OCI-LY7 (cell line): Measurements from ENCODE around the gene UBTD2. TPM values are rescaled to one million over a fixed set of nuclear protein-coding genes. Genes with fewer than 3 reads are reported as not detected.

ENCODE experiments used
- BruUV-seq: library from RNA; stranded (reverse); fragments of 400-500 nt; replicated peaks from 2 replicates; lab custom pipeline; 2021; lab: Mats Ljungman, UMichigan
- CTCF ChIA-PET: fragments of 300-600 bp; sonication (Branson Sonifier 250); formaldehyde crosslinking; loops from one replicate; lab custom pipeline; 2022; ENCODE audit warnings: antibody characterized with exemption; ENCODE audit not compliant: unreplicated experiment; lab: Charles Lee
- POLR2A ChIA-PET: fragments of 300-600 bp; sonication (Branson Sonifier 250); formaldehyde crosslinking; loops from one replicate; lab custom pipeline; 2022; ENCODE audit warnings: antibody characterized with exemption; lab: Charles Lee
- DNase-seq: peaks from one replicate; pipeline ENCODE4 v3.0.0-alpha.2; 2015; ENCODE audit warnings: low spot score
- H2AFZ ChIP-seq: fragments of 200-600 bp; sonication (generic), shearing (Covaris generic); 2 replicates; pipeline ENCODE4 v1.6.1; 2014; ENCODE audit warnings: mild to moderate bottlenecking, antibody characterized with exemption, low read length, moderate library complexity
- H3K27ac ChIP-seq: fragments of 200-600 bp; sonication (generic); 2 replicates; pipeline ENCODE4 v1.5.1; 2014; ENCODE audit warnings: mixed run types, low read depth, mild to moderate bottlenecking, moderate library complexity, low read length, inconsistent platforms; ENCODE audit not compliant: poor library complexity, severe bottlenecking
- H3K36me3 ChIP-seq: fragments of 200-600 bp; sonication (generic); 2 replicates; pipeline ENCODE4 v1.6.1; 2014; ENCODE audit warnings: mild to moderate bottlenecking, antibody characterized with exemption, low read length, moderate library complexity, mixed read lengths; ENCODE audit not compliant: insufficient read depth
- H3K4me1 ChIP-seq: fragments of 200-600 bp; sonication (generic); 2 replicates; pipeline ENCODE4 v1.5.1; 2014; ENCODE audit warnings: mild to moderate bottlenecking, low read length; ENCODE audit not compliant: insufficient read depth, poor library complexity, severe bottlenecking
- H3K4me2 ChIP-seq: fragments of 200-600 bp; sonication (generic); 2 replicates; pipeline ENCODE4 v1.6.1; 2014; ENCODE audit warnings: mild to moderate bottlenecking, low read length
- H3K4me3 ChIP-seq: fragments of 200-600 bp; sonication (generic); 2 replicates; pipeline ENCODE4 v1.5.1; 2014; ENCODE audit warnings: mild to moderate bottlenecking, low read depth, low read length; ENCODE audit not compliant: poor library complexity, severe bottlenecking
- H3K79me2 ChIP-seq: fragments of 200-600 bp; sonication (generic); 2 replicates; pipeline ENCODE4 v1.6.1; 2016; ENCODE audit warnings: low read depth, mild to moderate bottlenecking, low read length, moderate library complexity, mixed read lengths; ENCODE audit not compliant: insufficient read depth
- H3K9me2 ChIP-seq: fragments of 200-600 bp; sonication (generic); 2 replicates; pipeline ENCODE4 v1.6.1; 2016; ENCODE audit warnings: mild to moderate bottlenecking, low read length, mixed read lengths; ENCODE audit not compliant: insufficient read depth
- H3K9me3 ChIP-seq: fragments of 200-600 bp; sonication (generic); 2 replicates; pipeline ENCODE4 v1.6.1; 2014; ENCODE audit warnings: mild to moderate bottlenecking, mixed run types, low read length, mixed read lengths
- H4K20me1 ChIP-seq: fragments of 200-600 bp; sonication (generic); 2 replicates; pipeline ENCODE4 v1.6.1; 2014; ENCODE audit warnings: mild to moderate bottlenecking, antibody characterized with exemption, low read length, moderate library complexity, mixed read lengths; ENCODE audit not compliant: insufficient read depth
- EZH2phosphoT487 ChIP-seq: fragments of 200-600 bp; sonication (generic); IDR thresholded peaks from 2 replicates; pipeline ENCODE4 v1.6.1; 2018; ENCODE audit warnings: low read depth, borderline replicate concordance, mild to moderate bottlenecking, mixed run types, antibody characterized with exemption, low read length, moderate library complexity, mixed read lengths
- intact Hi-C: fragments of 100-400 bp; cut with micrococcal nuclease; formaldehyde crosslinking; loops from one replicate; pipeline ENCODE4 v1.10.0; 2022; ENCODE audit not compliant: unreplicated experiment
- total RNA-seq, 2 experiments: library from RNA; depleted of rRNA in 1 of 2; stranded (reverse); fragments of >200 nt in 1 of 2; shearing (Covaris generic) in 1 of 2; gene quantifications; 2 replicates each; pipeline ENCODE4 v1.2.3, GENCODE V29; 2014 to 2022
- TF ChIP-seq, protein P1 (sequence below): fragments of 200-600 bp; sonication (generic); conservative IDR thresholded peaks from 2 replicates; pipeline ENCODE4 v1.5.1; 2014; ENCODE audit warnings: mild to moderate bottlenecking, antibody characterized with exemption, low read length, moderate library complexity, mixed read lengths

The UBTD2 gene
- total RNA-seq, 2 experiments from 2014 or later = 16.0 to 19.8 TPM

DNA sequence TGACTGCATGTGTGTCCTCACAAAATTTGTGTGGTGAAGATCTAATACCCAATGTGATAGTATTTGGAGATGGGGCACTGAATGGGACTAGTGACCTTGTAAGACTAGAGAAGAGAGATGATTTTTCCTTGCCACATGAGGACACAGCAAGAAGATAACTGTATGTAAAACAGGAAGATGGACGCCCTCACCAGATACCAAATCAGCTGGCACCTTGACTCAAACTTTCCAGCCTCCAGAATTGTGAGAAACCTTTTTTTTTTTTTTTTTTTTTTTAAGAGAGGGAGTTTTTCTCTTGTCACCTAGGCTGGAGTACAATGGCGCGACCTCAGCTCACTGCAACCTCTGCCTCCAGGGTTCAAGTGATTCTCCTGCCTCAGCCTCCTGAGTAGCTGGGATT lies 40.3 kb downstream of the UBTD2 start:
- no peak for DNase-seq
- BruUV-seq = no TSS peak
- no peak overlapping the region for H2AFZ ChIP-seq
- no peaks in the 10 kb centered on the region for H3K4me1 ChIP-seq
- POLR2A ChIA-PET = interaction anchor here (0.7 kb wide), 1 partner anchor 1955 kb away, joined by 3 read pairs; no protein-coding TSS in a partner anchor
- H4K20me1 ChIP-seq = no peaks in the 10 kb centered on the region
- H3K27ac ChIP-seq = no peak overlapping the region
- no peaks in the 10 kb centered on the region for H3K36me3 ChIP-seq
- no peak overlapping the region for H3K4me3 ChIP-seq
- no peaks in the 10 kb centered on the region; the same call in 1 of the 2 replicates for H3K79me2 ChIP-seq
- intact Hi-C loops = no loop called here
- H3K9me2 ChIP-seq = no peaks in the 10 kb centered on the region
- no peak overlapping the region for H3K4me2 ChIP-seq
- CTCF ChIA-PET = no interaction called here
- no peaks in the 10 kb centered on the region for H3K9me3 ChIP-seq
- no peak for TF ChIP-seq EZH2phosphoT487
- TF ChIP-seq, protein P1, sequence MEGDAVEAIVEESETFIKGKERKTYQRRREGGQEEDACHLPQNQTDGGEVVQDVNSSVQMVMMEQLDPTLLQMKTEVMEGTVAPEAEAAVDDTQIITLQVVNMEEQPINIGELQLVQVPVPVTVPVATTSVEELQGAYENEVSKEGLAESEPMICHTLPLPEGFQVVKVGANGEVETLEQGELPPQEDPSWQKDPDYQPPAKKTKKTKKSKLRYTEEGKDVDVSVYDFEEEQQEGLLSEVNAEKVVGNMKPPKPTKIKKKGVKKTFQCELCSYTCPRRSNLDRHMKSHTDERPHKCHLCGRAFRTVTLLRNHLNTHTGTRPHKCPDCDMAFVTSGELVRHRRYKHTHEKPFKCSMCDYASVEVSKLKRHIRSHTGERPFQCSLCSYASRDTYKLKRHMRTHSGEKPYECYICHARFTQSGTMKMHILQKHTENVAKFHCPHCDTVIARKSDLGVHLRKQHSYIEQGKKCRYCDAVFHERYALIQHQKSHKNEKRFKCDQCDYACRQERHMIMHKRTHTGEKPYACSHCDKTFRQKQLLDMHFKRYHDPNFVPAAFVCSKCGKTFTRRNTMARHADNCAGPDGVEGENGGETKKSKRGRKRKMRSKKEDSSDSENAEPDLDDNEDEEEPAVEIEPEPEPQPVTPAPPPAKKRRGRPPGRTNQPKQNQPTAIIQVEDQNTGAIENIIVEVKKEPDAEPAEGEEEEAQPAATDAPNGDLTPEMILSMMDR = no peak

DNA sequence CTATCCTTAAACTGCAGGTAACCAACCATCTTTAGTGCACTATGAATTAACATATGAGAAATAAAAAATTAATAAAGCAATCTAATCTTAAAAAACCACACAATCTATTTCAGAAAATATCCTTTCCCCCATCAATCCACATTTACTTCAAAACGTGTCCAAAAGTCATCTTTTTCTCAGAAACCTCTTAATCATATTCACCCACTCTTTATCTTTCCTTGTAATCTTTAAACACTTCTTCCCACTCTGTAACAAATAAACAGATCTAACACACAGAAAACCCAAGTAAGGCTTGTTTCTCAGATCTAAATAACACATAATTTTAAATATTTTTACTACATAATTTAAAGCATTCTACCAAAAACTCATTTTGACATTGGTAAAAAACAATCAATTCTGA lies 45.2 kb downstream of the UBTD2 start:
- Histone ChIP-seq H3K4me2 (no peak overlapping the region), H3K9me2 (no peaks in the 10 kb centered on the region), H3K27ac (no peak overlapping the region), H3K36me3 (peaks cover 8% of the 10 kb centered on the region; the same call in 1 of the 2 replicates), H3K79me2 (no peaks in the 10 kb centered on the region), H4K20me1 (no peaks in the 10 kb centered on the region), H3K4me3 (no peak overlapping the region), H2AFZ (no peak overlapping the region), H3K9me3 (no peaks in the 10 kb centered on the region), H3K4me1 (peaks cover 24% of the 10 kb centered on the region)
- POLR2A ChIA-PET = no interaction called here
- intact Hi-C loops = no loop called here
- CTCF ChIA-PET = no interaction called here
- BruUV-seq = no TSS peak
- TF ChIP-seq, protein P1 = no peak
- TF ChIP-seq EZH2phosphoT487 = no peak
- DNase-seq = no peak
